ENCODE measurements around the gene DLGAP1. TPM values are rescaled to one million over a fixed set of nuclear protein-coding genes. Genes with fewer than 3 reads are reported as not detected.

Gene DLGAP1
- total and polyA plus RNA-seq, 2 of the 13 experiments (the other 11 are each of a cell fraction or from before 2014, with no cell fraction given), result 0.01 TPM; not detected in 1

DNA sequence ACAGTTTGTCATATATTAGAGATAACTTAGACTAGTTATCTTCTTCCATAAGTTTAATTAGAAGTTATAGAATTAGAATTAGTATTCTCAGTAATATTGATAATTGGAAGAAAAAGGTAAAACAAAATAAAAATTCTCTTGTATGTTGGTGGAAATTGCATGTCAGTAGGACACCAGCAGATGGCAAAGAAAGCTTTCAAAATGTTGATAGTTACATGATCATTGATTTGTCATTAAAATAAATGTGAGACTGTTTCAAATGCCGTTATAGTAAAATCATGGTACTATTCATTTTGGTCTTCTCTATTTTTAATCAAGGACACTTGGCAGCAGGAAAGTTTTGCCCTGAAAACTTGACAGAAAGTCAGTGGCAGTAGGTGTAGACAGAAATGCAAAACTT is 734.9 kb downstream of the DLGAP1 start:
- 94% methylated on average over 1 of the region's 1 CpG for WGBS (ENCODE audit: low lambda C conversion rate)
- no TSS peak for BruUV-seq (replicated peaks)
- Histone ChIP-seq H3K9me3 (ENCODE audit: low read length) (no peaks in the 10 kb centered on the region), H3K27ac (ENCODE audit: extremely low read length, insufficient read depth, low read length) (no peak overlapping the region), H3K79me2 (ENCODE audit: insufficient read depth, low read length) (no peaks in the 10 kb centered on the region), H2AFZ (ENCODE audit: low read length) (no peak overlapping the region), H3K9ac (ENCODE audit: insufficient read depth, low read depth, low read length) (no peak overlapping the region), H4K20me1 (ENCODE audit: insufficient read depth, low read length) (no peaks in the 10 kb centered on the region), H3K4me1 (ENCODE audit: insufficient read depth, low read length) (peaks cover 49% of the 10 kb centered on the region), H3K4me3 (replicated peaks in 1 of 3; ENCODE audit: insufficient read depth in 1 of 3, low read depth in 2 of 3, low read length in 3 of 3) (no peak overlapping the region), H3K27me3 (ENCODE audit: control insufficient read depth in 1 of 2, insufficient read depth in 2 of 2, low read length in 2 of 2) (no peaks in the 10 kb centered on the region), H3K36me3 (replicated peaks in 1 of 2; ENCODE audit: control insufficient read depth in 1 of 2, insufficient read depth in 2 of 2, low read length in 2 of 2) (no peaks in the 10 kb centered on the region), H3K4me2 (ENCODE audit: low read depth, low read length) (no peak overlapping the region)
- no peak for TF ChIP-seq MEIS1 (CRISPR knock-in tag; IDR thresholded peaks at IDR 0.05; ENCODE audit: borderline replicate concordance)
- TF ChIP-seq ZNF234 (CRISPR knock-in tag; conservative IDR thresholded peaks at IDR 0.05), result no peak
- TF ChIP-seq ZNF616 (CRISPR knock-in tag; IDR thresholded peaks at IDR 0.05; ENCODE audit: low read depth), result no peak
- no peak for TF ChIP-seq NAIF1 (CRISPR knock-in tag; IDR thresholded peaks at IDR 0.05; ENCODE audit: borderline replicate concordance)
- TF ChIP-seq, protein P1, sequence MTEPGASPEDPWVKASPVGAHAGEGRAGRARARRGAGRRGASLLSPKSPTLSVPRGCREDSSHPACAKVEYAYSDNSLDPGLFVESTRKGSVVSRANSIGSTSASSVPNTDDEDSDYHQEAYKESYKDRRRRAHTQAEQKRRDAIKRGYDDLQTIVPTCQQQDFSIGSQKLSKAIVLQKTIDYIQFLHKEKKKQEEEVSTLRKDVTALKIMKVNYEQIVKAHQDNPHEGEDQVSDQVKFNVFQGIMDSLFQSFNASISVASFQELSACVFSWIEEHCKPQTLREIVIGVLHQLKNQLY (CRISPR knock-in tag; IDR thresholded peaks at IDR 0.05), result no peak
- no peak for TF ChIP-seq ZNF235 (CRISPR knock-in tag; IDR thresholded peaks at IDR 0.05; ENCODE audit: borderline replicate concordance)
- TF ChIP-seq, protein P2, sequence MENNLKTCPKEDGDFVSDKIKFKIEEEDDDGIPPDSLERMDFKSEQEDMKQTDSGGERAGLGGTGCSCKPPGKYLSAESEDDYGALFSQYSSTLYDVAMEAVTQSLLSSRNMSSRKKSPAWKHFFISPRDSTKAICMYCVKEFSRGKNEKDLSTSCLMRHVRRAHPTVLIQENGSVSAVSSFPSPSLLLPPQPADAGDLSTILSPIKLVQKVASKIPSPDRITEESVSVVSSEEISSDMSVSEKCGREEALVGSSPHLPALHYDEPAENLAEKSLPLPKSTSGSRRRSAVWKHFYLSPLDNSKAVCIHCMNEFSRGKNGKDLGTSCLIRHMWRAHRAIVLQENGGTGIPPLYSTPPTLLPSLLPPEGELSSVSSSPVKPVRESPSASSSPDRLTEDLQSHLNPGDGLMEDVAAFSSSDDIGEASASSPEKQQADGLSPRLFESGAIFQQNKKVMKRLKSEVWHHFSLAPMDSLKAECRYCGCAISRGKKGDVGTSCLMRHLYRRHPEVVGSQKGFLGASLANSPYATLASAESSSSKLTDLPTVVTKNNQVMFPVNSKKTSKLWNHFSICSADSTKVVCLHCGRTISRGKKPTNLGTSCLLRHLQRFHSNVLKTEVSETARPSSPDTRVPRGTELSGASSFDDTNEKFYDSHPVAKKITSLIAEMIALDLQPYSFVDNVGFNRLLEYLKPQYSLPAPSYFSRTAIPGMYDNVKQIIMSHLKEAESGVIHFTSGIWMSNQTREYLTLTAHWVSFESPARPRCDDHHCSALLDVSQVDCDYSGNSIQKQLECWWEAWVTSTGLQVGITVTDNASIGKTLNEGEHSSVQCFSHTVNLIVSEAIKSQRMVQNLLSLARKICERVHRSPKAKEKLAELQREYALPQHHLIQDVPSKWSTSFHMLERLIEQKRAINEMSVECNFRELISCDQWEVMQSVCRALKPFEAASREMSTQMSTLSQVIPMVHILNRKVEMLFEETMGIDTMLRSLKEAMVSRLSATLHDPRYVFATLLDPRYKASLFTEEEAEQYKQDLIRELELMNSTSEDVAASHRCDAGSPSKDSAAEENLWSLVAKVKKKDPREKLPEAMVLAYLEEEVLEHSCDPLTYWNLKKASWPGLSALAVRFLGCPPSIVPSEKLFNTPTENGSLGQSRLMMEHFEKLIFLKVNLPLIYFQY (CRISPR knock-in tag; IDR thresholded peaks at IDR 0.05; ENCODE audit: borderline replicate concordance), result no peak
- TF ChIP-seq MLLT10 (CRISPR knock-in tag; IDR thresholded peaks at IDR 0.05), result no peak
- TF ChIP-seq, protein P3, sequence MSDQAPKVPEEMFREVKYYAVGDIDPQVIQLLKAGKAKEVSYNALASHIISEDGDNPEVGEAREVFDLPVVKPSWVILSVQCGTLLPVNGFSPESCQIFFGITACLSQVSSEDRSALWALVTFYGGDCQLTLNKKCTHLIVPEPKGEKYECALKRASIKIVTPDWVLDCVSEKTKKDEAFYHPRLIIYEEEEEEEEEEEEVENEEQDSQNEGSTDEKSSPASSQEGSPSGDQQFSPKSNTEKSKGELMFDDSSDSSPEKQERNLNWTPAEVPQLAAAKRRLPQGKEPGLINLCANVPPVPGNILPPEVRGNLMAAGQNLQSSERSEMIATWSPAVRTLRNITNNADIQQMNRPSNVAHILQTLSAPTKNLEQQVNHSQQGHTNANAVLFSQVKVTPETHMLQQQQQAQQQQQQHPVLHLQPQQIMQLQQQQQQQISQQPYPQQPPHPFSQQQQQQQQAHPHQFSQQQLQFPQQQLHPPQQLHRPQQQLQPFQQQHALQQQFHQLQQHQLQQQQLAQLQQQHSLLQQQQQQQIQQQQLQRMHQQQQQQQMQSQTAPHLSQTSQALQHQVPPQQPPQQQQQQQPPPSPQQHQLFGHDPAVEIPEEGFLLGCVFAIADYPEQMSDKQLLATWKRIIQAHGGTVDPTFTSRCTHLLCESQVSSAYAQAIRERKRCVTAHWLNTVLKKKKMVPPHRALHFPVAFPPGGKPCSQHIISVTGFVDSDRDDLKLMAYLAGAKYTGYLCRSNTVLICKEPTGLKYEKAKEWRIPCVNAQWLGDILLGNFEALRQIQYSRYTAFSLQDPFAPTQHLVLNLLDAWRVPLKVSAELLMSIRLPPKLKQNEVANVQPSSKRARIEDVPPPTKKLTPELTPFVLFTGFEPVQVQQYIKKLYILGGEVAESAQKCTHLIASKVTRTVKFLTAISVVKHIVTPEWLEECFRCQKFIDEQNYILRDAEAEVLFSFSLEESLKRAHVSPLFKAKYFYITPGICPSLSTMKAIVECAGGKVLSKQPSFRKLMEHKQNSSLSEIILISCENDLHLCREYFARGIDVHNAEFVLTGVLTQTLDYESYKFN (CRISPR knock-in tag; conservative IDR thresholded peaks at IDR 0.05), result no peak
- no peak for TF ChIP-seq GPN1 (CRISPR knock-in tag; IDR thresholded peaks at IDR 0.05; ENCODE audit: borderline replicate concordance)
- no peak for TF ChIP-seq FIP1L1 (IDR thresholded peaks at IDR 0.05; ENCODE audit: borderline replicate concordance, insufficient read depth, low read depth, low read length)
- no peak for TF ChIP-seq ZNF205 (CRISPR knock-in tag; IDR thresholded peaks at IDR 0.05)
- no peak for FAIRE-seq
- intact Hi-C loops (cut with micrococcal nuclease; ENCODE audit: unreplicated experiment) (no loop called here), in situ Hi-C loops (cut with HindIII; ENCODE audit: extremely low pct_ligation_motif_present, low pct_unique_long_range_greater_than_20kb) (no loop called here)
- ChIA-PET CTCF (ENCODE audit: low intra/inter-chr PET ratio, low total read pairs) (no interaction called here), POLR2A (no interaction called here)
- ATAC-seq, result no peak
- no peak for DNase-seq (ENCODE audit: low spot score)

Measured in HepG2 (cell line).